Gastrocnemius medialis (tissue), 4 donors: ENCODE data around the gene ASTN2.

ENCODE experiments used
- CTCF ChIP-seq, 5 experiments: fragments of 450-650 bp in 3 of 5; fragments of 200-600 bp in 2 of 5; sonication (generic) in 2 of 5; IDR thresholded peaks in 4 of 5; conservative IDR thresholded peaks in 1 of 5; 1 replicate in 4 of 5; 2 replicates in 1 of 5; pipeline ENCODE4 v1.5.1; 2016 to 2019; ENCODE audit warnings: antibody characterized with exemption in 5 of 5, mild to moderate bottlenecking in 3 of 5, moderate library complexity in 3 of 5
- POLR2A ChIP-seq, 2 donors: fragments of 450-650 bp; IDR thresholded peaks; one replicate each; pipeline ENCODE4 v1.6.1; 2017; ENCODE audit warnings: antibody characterized with exemption in 2 of 2, mild to moderate bottlenecking in 2 of 2, moderate library complexity in 2 of 2

DNA sequence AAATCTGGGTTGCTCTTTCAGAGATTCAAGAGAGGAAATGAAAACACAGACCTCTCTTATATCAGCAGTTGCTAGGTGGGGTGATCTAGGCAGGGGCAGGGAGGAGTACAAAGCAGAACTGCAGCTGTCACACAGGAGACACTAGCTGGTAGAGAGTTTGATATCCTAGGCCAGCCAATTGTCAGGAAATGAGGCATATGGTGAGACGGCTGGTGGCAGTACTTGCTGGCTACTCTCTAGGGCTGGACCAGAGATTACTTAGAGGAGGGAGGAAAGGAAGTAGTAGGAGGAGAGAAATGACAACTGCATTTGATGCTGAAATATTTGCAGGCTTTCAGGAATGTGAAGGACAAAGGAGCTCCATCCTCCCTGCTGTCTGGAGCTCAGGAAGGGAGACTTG, 614.0 kb downstream of the ASTN2 start:
- TF ChIP-seq CTCF (IDR thresholded peaks at IDR 0.05 in 4 of 5, conservative IDR thresholded peaks at IDR 0.05 in 1 of 5), result no peak
- no peak for TF ChIP-seq POLR2A (IDR thresholded peaks at IDR 0.05)
